NCI-H526 treated with DMSO at 0.1 percent for 48 hours (cell line): ENCODE data around the gene HMGCL.
A peak's percentile ranks its signal among the peaks of the same experiment; 100 is the strongest.
"Not testable (repeated sequence)": the region's sequence is repeated elsewhere in the genome, so short reads cannot be mapped to it uniquely, and the experiment has no call there.

Experiments used
- DNase-seq: peaks from one replicate; lab custom pipeline; 2025; lab: John Stamatoyannopoulos, UW

Gene HMGCL

GRCh38 chr1:23826590-23826989, 1.4 kb upstream of the HMGCL start:
- not testable (repeated sequence) for DNase-seq

DNA sequence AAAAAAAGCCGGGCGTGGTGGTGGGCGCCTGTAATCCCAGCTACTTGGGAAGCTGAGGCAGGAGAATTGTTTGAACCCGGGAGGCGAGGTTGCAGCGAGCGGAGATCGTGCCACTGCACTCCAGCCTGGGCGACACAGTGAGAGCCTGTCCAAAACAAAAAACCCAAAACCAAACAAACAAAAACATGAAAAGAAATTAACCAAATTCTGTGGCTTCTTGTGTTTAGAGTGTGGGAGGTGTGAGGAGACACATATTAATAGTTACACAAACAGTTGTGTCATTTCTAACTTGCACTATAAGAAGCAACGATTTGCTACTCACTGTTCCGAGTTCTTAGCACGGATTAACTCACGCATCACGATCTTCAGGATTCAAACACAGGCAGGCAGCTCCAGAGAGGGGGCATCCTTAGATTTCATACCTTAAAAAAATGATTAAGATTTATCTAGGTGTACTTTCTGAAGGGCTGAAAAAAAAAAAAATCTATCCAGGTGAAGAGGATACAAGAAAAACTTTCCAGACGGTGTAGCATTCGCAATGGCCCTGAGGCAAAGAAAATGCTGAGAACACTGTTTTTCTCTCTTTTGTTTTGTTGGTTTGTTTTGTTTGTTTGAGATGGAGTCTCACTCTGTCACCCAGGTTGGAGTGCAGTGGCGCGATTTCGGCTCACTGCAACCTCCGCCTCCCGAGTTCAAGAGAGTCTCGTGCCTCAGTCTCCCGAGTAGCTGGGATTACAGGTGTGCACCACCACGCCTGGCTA, 713 bp upstream of the HMGCL start:
- DNase-seq, result no peak

GRCh38 chr1:23824711-23825075, 536 bp downstream of the HMGCL start:
- no peak for DNase-seq

DNA sequence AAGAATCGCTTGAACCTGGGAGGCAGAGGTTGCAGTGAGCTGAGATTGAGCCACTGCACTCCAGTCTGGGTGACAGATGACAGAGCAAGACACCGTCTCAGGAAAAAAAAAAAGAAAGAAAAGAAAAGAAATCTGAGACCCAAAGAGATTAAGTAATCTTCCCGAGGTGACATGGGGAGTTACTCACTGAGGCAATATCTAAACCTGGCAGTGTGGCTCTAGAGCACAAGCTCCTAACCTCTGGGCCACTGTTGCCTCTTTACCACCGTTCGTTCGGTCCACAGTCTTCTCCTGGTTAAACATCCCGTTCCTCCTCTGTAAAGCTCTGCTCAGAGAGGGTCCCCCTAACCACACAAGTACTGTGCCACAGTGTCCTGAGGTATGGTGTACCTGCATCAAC, 1.5 kb downstream of the HMGCL start:
- DNase-seq, result no peak

GRCh38 chr1:23817633-23818032, 7.6 kb downstream of the HMGCL start:
- DNase-seq, result no peak

DNA sequence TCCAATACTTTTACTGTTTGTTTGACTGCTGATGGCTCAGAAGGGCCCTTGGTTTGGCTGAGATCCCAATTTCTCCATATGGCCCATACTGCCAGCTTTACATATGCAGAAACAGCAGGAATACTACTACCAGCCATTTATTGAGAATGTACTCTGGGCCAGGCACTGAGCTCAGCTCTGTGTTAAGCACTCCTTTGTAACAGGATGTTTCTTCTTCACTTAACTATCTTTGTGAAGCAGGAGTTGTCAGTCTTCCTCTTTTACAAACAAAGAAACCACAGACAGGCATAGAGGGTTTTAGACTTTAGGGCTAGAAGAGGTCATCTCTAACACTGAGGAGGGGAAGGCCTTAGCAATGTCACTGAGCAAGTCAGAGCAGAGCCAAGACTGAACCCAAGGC, 8.3 kb downstream of the HMGCL start:
- DNase-seq, result no peak

GRCh38 chr1:23816361-23816760, 8.9 kb downstream of the HMGCL start:
- DNase-seq, result no peak

DNA sequence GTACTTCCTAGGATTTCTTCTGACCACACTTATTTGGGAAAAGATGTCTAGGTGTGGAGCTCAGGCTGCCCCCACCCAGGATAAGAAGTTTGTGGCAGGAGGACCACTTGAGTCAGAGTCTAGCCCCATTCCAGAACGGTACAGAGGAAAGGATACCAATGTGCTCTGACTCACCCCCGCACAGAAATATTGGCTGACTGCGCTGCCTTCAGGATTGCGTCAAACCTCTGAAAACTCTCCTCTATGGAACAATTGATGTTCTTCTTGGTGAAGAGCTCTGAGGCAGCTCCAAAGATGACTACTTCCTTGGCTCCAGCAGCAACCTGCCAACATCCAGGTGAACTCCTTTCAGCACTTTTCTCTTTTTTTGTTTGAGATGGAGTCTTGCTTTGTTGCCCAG, 11.2 kb downstream of the HMGCL start:
- DNase-seq, result no peak

GRCh38 chr1:23810818-23811540, 14.2 kb downstream of the HMGCL start:
- DNase-seq, result no peak

- peak; percentile 20 for DNase-seq
These were observed 15.5 kb downstream of the HMGCL start for GRCh38 chr1:23809751-23810171.

DNA sequence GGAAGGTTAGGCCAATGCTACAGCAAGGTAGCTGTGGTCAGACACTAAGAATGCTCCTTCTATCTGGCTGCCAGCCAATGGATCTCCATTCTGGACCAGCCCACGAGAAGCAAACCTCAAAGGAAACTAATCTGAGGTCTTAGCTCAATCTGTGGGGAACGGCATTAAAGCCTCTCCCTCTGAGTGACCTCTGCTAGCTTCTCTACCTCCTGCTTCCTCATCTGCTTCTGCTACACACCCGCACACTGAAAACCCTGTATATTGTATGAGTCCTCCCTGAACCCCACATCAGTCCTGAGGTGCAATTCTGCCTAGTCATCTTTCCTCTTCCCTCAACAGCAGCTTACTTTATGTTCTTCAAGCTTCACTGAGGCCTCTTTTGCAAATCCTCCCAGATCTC, 17.8 kb downstream of the HMGCL start:
- no peak for DNase-seq

- DNase-seq, result no peak
These were observed 18.9 kb downstream of the HMGCL start for GRCh38 chr1:23806280-23806679.

- DNase-seq, result no peak
These were observed 20.2 kb downstream of the HMGCL start for GRCh38 chr1:23805025-23805424.

DNA sequence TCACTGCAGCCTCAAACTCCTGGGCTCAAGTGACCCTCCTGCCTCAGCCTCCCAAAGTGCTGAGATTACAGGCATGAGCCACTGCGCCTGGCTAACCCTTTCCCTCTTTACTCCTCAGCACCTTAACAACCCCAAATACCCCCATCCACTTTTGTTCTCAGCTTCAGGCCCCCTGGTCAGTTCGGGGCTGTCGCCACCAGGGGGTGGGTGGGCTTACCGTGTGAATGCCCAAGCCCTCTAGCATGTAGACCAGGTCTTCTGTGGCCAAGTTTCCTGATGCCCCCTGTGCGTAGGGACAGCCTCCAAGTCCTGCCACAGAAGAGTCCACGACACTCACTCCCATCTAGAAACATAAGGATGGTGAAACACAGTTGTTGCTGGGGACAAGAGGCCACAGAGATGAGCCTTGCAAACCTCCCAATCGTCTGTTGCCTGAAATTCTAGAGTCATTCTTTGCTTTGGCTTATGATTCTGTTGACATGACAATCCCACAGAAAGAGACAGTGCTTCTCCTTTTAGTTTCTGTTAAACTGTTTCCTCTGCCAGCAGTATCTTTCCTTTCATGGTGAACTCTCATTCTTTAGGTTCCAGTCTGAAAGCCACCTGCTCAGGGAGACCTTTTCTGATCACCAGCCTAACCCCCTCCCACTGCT, 20.9 kb downstream of the HMGCL start:
- no peak for DNase-seq

DNA sequence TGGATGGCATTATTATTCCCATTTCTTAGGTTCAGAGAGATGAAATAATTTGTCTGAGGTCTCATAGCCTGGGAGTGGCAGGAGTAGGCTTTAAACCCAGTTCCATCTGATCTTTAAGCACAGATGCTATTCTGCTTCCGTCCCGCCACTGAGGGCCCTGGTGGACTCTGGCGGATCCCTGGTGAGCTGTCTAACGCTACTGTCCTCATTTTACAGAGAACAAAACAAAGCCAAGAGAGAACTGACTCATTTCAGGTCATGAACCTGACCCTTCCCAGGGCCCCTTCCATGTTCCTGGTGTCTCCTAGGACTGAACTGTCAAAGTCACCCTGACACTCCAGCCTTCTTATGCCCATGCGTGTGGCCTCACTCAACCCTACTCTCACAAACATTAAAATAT, 21.6 kb downstream of the HMGCL start:
- DNase-seq, result no peak

DNA sequence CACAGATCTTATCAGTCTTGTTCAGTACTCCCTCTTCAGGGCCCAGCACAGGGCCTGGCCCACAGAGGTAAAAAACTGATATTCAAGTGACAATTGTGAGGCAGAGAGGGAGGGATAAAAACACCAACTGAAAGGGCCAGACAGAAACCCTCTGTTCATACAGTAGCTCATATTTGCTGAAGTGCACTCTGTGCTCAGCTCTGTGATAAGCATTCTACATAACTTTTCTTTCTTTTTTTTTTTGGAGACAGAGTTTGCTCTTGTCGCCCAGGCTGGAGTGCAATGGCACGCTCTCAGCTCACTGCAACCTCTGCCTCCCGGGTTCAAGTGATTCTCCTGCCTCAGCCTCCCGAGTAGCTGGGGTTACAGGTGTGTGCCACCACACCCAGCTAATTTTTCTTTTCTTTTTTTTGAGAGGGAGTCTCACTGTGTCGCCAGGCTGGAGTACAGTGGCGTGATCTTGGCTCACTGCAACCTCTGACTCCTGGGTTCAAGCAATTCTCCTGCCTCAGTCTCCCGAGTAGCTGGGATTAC, 22.4 kb downstream of the HMGCL start:
- not testable (repeated sequence) for DNase-seq

GRCh38 chr1:23801876-23802275, 23.4 kb downstream of the HMGCL start:
- DNase-seq, result no peak

DNA sequence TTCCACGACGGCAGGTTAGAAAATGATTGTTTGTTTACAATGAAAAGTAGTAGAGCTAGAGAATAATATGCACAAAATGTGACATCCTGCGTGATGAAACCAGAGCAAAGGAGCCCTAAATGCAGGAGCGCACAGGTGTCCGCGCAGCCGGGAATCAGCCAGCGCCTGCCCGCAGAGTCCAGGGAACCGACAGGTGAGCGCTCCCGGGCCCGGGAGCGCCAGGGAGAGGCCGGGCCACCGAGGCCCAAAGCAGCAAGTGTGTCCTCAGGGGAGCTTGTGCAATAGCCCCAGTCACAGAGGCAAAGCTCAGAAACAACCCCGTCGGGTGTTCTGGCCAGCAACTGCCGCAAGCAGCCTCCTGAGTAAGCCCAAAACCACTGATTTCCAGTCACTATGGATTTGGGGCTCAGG, 23.9 kb downstream of the HMGCL start:
- no peak for DNase-seq

DNA sequence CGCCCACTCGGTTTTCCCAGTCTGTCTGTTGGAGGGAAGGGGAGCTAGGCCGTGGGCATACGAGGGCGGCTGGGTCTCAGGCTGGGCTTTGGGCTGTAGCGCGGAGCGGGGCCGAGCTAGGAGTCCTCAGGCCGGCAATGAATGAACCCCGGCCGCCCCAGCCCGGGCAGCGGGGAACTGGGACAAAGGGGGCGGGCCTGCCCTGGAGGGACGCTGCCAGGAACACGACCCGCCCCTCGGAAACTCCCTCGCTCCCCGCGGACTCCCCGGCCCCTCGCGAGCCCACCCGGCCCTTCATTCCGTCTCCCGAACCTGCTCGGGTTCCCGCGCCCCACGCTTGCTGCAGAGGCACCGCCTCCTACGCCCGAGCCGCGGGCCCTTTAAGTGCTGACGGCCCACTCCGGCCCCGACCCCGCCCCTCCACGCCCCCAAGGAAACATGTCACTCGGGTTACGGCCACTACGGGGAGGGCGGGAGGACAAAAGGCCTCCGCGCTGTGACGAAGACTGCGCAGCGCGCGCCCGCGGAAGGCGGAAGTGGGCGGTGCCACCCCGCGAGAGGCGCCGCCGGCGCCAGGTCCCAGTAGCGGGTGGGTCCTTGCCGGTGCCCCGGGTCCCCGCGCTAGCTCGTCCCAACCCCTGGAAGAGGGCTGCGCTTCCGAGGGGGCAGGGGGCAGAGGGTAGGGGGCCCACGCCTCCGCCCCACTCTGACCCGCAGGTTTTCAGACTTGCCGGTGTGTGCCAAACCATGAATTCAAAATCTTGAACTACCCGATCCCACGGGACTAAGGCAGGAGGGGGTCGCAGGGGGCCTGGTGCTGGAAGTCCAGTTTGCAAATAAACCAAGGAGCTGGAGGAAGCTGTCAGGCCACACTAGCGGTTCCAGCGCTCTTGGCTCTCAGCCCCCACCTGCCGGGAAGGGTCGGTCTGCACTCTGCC, 24.6 kb downstream of the HMGCL start, which contains the start of gene GALE:
TSS of gene GALE (minus strand) at position 355 of the 938 bp plus-strand sequence. CDS start 1,747 bp downstream, outside the sequence.
- peak; percentile 86 for DNase-seq

- no peak for DNase-seq
These were observed 25.4 kb downstream of the HMGCL start for GRCh38 chr1:23799570-23800399.

GRCh38 chr1:23799255-23799569, 26.0 kb downstream of the HMGCL start:
- no peak for DNase-seq
